WTC11 (cell line): ENCODE measurements around the gene PPP3R1. TPM values are rescaled to one million over a fixed set of nuclear protein-coding genes. Genes with fewer than 3 reads are reported as not detected.

ENCODE experiments used
- ATF6 ChIP-seq: sonication (generic); formaldehyde crosslinking; IDR thresholded peaks from 2 replicates; pipeline ENCODE4 v1.8.1; 2023; ENCODE audit warnings: mild to moderate bottlenecking, missing genetic modification reagents
- CDX4 ChIP-seq: fragments of 250-450 bp; sonication (Bioruptor Pico); IDR thresholded peaks from 2 replicates; pipeline ENCODE4 v1.9.0; 2021; ENCODE audit warnings: moderate library complexity, mild to moderate bottlenecking, inconsistent platforms, borderline replicate concordance
- E2F4 ChIP-seq: sonication (generic); formaldehyde crosslinking; IDR thresholded peaks from 2 replicates; pipeline ENCODE4 v1.8.1; 2022; ENCODE audit warnings: low read depth, mild to moderate bottlenecking, moderate library complexity, missing genetic modification reagents, borderline replicate concordance
- ELF4 ChIP-seq: sonication (generic); formaldehyde crosslinking; IDR thresholded peaks from 2 replicates; pipeline ENCODE4 v1.8.1; 2022; ENCODE audit warnings: low read depth, mild to moderate bottlenecking, moderate library complexity, missing genetic modification reagents
- GRHL2 ChIP-seq: fragments of 250-450 bp; sonication (Bioruptor Pico); IDR thresholded peaks from 2 replicates; pipeline ENCODE4 v1.8.0; 2022; ENCODE audit warnings: mild to moderate bottlenecking, moderate library complexity; ENCODE audit not compliant: insufficient replicate concordance, severe bottlenecking
- GTF2I ChIP-seq: fragments of 250-450 bp; sonication (Bioruptor Pico); conservative IDR thresholded peaks from 2 replicates; pipeline ENCODE4 v1.4.0; 2021; ENCODE audit warnings: mild to moderate bottlenecking
- MAX ChIP-seq: sonication (generic); formaldehyde crosslinking; IDR thresholded peaks from 2 replicates; pipeline ENCODE4 v1.8.0; 2022; ENCODE audit warnings: mild to moderate bottlenecking, missing genetic modification reagents
- MLX ChIP-seq: sonication (generic); formaldehyde crosslinking; IDR thresholded peaks from 2 replicates; pipeline ENCODE4 v1.8.1; 2023; ENCODE audit warnings: mild to moderate bottlenecking, missing genetic modification reagents, moderate library complexity
- NFE2L1 ChIP-seq: sonication (generic); formaldehyde crosslinking; IDR thresholded peaks from 2 replicates; pipeline ENCODE4 v1.8.1; 2023; ENCODE audit warnings: missing genetic modification reagents
- NR1H2 ChIP-seq: sonication (generic); formaldehyde crosslinking; IDR thresholded peaks from 2 replicates; pipeline ENCODE4 v1.9.0; 2021; ENCODE audit warnings: mild to moderate bottlenecking, moderate library complexity, missing genetic modification reagents
- NR2C2 ChIP-seq: sonication (generic); formaldehyde crosslinking; IDR thresholded peaks from 2 replicates; pipeline ENCODE4 v1.8.0; 2022; ENCODE audit warnings: mild to moderate bottlenecking, missing genetic modification reagents
- RELA ChIP-seq: sonication (generic); formaldehyde crosslinking; IDR thresholded peaks from 2 replicates; pipeline ENCODE4 v1.8.1; 2022; ENCODE audit warnings: missing genetic modification reagents, mild to moderate bottlenecking, borderline replicate concordance
- SMAD4 ChIP-seq: sonication (generic); formaldehyde crosslinking; IDR thresholded peaks from 2 replicates; pipeline ENCODE4 v1.8.0; 2022; ENCODE audit warnings: mild to moderate bottlenecking, missing genetic modification reagents
- SP1 ChIP-seq: sonication (generic); formaldehyde crosslinking; conservative IDR thresholded peaks from 2 replicates; pipeline ENCODE4 v1.8.1; 2022; ENCODE audit warnings: missing genetic modification reagents
- TP53 ChIP-seq: sonication (generic); formaldehyde crosslinking; IDR thresholded peaks from 2 replicates; pipeline ENCODE4 v1.8.1; 2023; ENCODE audit warnings: mild to moderate bottlenecking, missing genetic modification reagents
- ZNF219 ChIP-seq: sonication (generic); formaldehyde crosslinking; IDR thresholded peaks from 2 replicates; pipeline ENCODE4 v1.8.0; 2023; ENCODE audit warnings: missing genetic modification reagents, mild to moderate bottlenecking, borderline replicate concordance
- ZNF232 ChIP-seq: sonication (generic); formaldehyde crosslinking; IDR thresholded peaks from 2 replicates; pipeline ENCODE4 v1.8.0; 2022; ENCODE audit warnings: mild to moderate bottlenecking, missing genetic modification reagents
- ZNF423 ChIP-seq: fragments of 250-450 bp; sonication (Bioruptor Pico); IDR thresholded peaks from 2 replicates; pipeline ENCODE4 v2.1.2; 2022; ENCODE audit warnings: mild to moderate bottlenecking, moderate library complexity
- ZNF671 ChIP-seq: fragments of 250-450 bp; sonication (Bioruptor Pico); IDR thresholded peaks from 2 replicates; pipeline ENCODE4 v1.8.0; 2021; ENCODE audit warnings: mild to moderate bottlenecking
- ZSCAN18 ChIP-seq: fragments of 250-450 bp; sonication (Bioruptor Pico); IDR thresholded peaks from 2 replicates; pipeline ENCODE4 v2.1.2; 2022; ENCODE audit warnings: mild to moderate bottlenecking, moderate library complexity
- total RNA-seq: library from RNA; stranded (reverse); gene quantifications from 3 replicates; pipeline ENCODE4 v1.2.3, GENCODE V29; 2021
- TF ChIP-seq, protein P1 (sequence below): fragments of 250-450 bp; sonication (Bioruptor Pico); conservative IDR thresholded peaks from 2 replicates; pipeline ENCODE4 v1.9.0; 2021; ENCODE audit warnings: mild to moderate bottlenecking
- TF ChIP-seq, protein P2 (sequence below): sonication (generic); formaldehyde crosslinking; IDR thresholded peaks from 2 replicates; pipeline ENCODE4 v1.8.0; 2022; ENCODE audit warnings: mild to moderate bottlenecking, missing genetic modification reagents
- TF ChIP-seq, protein P3 (sequence below): sonication (generic); formaldehyde crosslinking; IDR thresholded peaks from 2 replicates; pipeline ENCODE4 v1.8.1; 2023; ENCODE audit warnings: mild to moderate bottlenecking, moderate library complexity, missing genetic modification reagents

PPP3R1 gene
- total RNA-seq, 1 experiment from 2014 or later, result 61.4 TPM

DNA sequence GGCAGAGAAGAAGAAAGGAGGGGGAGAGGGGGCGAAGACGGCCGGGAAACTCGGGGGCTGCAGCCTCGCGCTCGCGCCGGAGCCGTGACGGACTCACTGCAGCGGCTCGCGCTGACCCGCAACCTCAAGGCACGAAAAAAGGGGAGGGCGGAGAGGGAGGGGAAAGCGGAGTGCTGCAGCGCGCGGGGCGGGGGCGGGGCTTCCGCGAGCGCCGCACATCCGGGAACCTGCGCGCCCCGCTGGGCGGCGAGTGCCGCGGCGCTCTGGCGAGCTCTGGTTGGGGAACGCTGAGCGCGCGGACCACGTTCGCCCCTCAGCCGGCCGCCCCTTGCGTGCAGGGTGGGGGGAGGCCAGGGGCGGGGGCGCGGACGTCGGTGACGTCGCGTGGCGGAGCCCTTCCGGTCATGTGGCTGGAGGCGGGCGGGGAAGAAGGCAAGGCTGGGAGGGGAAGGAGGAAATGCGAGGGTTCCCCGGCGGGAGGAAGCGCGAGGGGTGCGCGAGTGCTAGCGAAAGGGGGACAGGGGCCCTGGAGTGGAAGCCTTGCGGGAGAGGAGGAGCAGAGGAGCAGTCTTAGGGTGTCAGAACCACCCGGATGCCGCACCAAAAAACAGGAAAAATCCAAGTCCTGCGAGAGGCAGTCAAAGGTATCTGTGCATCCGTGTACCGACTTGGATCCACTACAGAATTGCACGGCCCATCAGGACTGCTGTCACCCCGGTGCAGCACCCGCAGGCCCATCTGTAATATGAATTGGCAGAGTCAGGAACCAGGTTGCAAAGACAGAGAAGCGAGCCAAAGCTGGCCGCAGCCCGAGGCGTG, at the start of gene PPP3R1 (continued):
- TF ChIP-seq ZNF219 (no peak), NR2C2 (CRISPR knock-in tag) (no peak), SP1 (CRISPR knock-in tag) (peak; percentile 96), MLX (CRISPR knock-in tag) (no peak), CDX4 (CRISPR knock-in tag) (no peak), ZNF423 (CRISPR knock-in tag) (no peak), RELA (CRISPR knock-in tag) (no peak), ELF4 (no peak), SMAD4 (CRISPR knock-in tag) (no peak), ZNF671 (CRISPR knock-in tag) (no peak), E2F4 (CRISPR knock-in tag) (no peak; the same call in 1 of the 2 replicates), ATF6 (CRISPR knock-in tag) (no peak), NR1H2 (CRISPR knock-in tag) (no peak), TP53 (CRISPR knock-in tag) (no peak), MAX (CRISPR knock-in tag) (peak; percentile 73; the same call in 1 of the 2 replicates), ZNF232 (peak; percentile 83), GTF2I (CRISPR knock-in tag) (no peak), ZSCAN18 (CRISPR knock-in tag) (no peak), GRHL2 (CRISPR knock-in tag) (no peak), NFE2L1 (CRISPR knock-in tag) (peak; percentile 75; the same call in 1 of the 2 replicates)
- TF ChIP-seq, protein P1, sequence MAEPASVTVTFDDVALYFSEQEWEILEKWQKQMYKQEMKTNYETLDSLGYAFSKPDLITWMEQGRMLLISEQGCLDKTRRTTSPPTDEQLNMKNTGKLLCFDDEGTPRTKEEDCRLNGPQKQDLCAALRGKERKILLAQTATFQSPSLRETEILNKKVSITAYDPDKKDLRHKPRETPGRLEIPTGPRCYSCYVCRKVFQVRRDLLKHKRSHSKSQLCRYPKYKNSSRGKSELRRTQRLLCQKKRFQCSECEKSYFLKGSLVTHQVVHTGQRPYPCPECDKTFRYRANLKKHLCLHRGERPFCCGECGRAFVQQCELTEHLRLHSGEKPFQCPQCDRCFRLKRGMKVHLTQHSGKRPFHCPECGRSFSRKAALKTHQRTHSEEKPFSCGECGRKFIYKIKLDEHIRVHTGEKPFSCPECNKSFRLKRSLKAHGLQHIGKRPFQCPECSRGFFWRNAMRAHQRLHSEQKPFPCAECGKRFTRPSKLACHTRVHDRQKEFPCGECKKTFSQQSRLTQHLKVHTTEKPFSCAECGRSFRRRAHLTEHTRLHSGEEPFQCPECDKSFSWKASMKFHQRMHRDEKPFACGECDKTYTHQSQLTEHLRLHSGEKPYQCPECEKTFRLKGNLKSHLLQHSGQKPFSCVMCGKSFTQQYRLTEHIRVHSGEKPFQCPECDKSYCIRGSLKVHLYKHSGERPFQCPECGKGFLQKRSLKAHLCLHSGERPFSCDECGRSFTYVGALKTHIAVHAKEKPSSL (CRISPR knock-in tag), result no peak
- TF ChIP-seq, protein P2, sequence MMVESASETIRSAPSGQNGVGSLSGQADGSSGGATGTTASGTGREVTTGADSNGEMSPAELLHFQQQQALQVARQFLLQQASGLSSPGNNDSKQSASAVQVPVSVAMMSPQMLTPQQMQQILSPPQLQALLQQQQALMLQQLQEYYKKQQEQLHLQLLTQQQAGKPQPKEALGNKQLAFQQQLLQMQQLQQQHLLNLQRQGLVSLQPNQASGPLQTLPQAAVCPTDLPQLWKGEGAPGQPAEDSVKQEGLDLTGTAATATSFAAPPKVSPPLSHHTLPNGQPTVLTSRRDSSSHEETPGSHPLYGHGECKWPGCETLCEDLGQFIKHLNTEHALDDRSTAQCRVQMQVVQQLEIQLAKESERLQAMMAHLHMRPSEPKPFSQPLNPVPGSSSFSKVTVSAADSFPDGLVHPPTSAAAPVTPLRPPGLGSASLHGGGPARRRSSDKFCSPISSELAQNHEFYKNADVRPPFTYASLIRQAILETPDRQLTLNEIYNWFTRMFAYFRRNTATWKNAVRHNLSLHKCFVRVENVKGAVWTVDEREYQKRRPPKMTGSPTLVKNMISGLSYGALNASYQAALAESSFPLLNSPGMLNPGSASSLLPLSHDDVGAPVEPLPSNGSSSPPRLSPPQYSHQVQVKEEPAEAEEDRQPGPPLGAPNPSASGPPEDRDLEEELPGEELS (CRISPR knock-in tag), result 0 out of 2 replicates have a peak, but pooled peaks have one; percentile 39
- TF ChIP-seq, protein P3, sequence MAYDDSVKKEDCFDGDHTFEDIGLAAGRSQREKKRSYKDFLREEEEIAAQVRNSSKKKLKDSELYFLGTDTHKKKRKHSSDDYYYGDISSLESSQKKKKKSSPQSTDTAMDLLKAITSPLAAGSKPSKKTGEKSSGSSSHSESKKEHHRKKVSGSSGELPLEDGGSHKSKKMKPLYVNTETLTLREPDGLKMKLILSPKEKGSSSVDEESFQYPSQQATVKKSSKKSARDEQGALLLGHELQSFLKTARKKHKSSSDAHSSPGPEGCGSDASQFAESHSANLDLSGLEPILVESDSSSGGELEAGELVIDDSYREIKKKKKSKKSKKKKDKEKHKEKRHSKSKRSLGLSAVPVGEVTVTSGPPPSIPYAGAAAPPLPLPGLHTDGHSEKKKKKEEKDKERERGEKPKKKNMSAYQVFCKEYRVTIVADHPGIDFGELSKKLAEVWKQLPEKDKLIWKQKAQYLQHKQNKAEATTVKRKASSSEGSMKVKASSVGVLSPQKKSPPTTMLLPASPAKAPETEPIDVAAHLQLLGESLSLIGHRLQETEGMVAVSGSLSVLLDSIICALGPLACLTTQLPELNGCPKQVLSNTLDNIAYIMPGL (CRISPR knock-in tag), result no peak
